IPS DF 6.9 (cell line): ENCODE measurements around the gene C3orf52.
"Not testable (repeated sequence)": the region's sequence is repeated elsewhere in the genome, so short reads cannot be mapped to it uniquely, and the experiment has no call there.

Source experiments
- DNase-seq: peaks from one replicate; pipeline ENCODE4 v3.0.0-alpha.2; 2013; ENCODE audit warnings: low read depth, low spot score
- H3K27ac ChIP-seq: one replicate; pipeline ENCODE4 v1.5.1; 2013; ENCODE audit warnings: low read length, control low read depth
- H3K27me3 ChIP-seq: 2 replicates; pipeline ENCODE4 v1.6.1; 2013; ENCODE audit warnings: mild to moderate bottlenecking, low read length; ENCODE audit not compliant: control insufficient read depth, insufficient read depth
- H3K36me3 ChIP-seq: 2 replicates; pipeline ENCODE4 v1.6.1; 2013; ENCODE audit warnings: low read length; ENCODE audit not compliant: control insufficient read depth, insufficient read depth
- H3K4me1 ChIP-seq: 2 replicates; pipeline ENCODE4 v1.6.1; 2013; ENCODE audit warnings: low read length; ENCODE audit not compliant: control insufficient read depth, insufficient read depth
- H3K4me3 ChIP-seq: 2 replicates; pipeline ENCODE4 v1.5.1; 2013; ENCODE audit warnings: mild to moderate bottlenecking, low read length
- H3K9me3 ChIP-seq: 2 replicates; pipeline ENCODE4 v1.6.1; 2013; ENCODE audit warnings: low read length, inconsistent platforms; ENCODE audit not compliant: control insufficient read depth, insufficient read depth
- WGBS: extraction: QIAGEN DNeasy Blood & Tissue Kit; methylation state at CpG from one replicate; pipeline ENCODE4 v1.1.7; 2013; ENCODE audit warnings: mixed read lengths, missing lambda C conversion rate; ENCODE audit not compliant: insufficient read length, insufficient coverage; 5-methylcytosine and 5-hydroxymethylcytosine counted together

The C3orf52 gene

DNA sequence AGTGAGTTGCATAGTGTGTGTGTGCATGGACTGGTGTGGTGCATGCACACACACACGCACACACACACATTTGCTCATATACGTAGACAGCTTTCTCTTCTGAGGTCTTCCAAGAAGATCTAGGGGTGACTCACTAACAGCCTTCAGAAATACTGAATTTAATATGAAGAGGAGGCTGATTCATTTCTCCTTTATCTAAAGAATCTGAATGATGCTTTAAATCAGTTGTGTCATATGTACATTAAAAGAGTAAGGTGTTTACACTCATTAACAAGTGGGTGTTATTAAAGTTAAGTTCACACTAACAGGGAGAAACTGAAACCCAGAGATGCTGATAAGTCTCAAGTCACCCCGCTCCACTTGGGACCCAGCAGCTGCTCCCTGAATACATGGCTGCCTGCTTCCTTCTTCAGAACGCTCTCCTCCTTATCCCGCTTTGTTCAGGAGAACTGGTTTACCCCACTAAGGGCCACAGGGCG lies 29.7 kb upstream of the C3orf52 start:
- WGBS = no CpG with 5 or more reads among the region's 6 CpGs
- Histone ChIP-seq H3K36me3 (no peaks in the 10 kb centered on the region), H3K4me3 (no peak overlapping the region), H3K27ac (no peak overlapping the region), H3K4me1 (no peaks in the 10 kb centered on the region), H3K27me3 (no peaks in the 10 kb centered on the region), H3K9me3 (no peaks in the 10 kb centered on the region)
- DNase-seq = no peak

GRCh38 chr3:112059497-112059896 lies 26.7 kb upstream of the C3orf52 start:
- DNase-seq = no peak
- H3K9me3 ChIP-seq = no peaks in the 10 kb centered on the region
- no CpG with 5 or more reads among the region's 1 CpG for WGBS
- H3K27me3 ChIP-seq = no peaks in the 10 kb centered on the region
- H3K4me1 ChIP-seq = no peaks in the 10 kb centered on the region
- no peak overlapping the region for H3K27ac ChIP-seq
- no peaks in the 10 kb centered on the region for H3K36me3 ChIP-seq
- no peak overlapping the region for H3K4me3 ChIP-seq

DNA sequence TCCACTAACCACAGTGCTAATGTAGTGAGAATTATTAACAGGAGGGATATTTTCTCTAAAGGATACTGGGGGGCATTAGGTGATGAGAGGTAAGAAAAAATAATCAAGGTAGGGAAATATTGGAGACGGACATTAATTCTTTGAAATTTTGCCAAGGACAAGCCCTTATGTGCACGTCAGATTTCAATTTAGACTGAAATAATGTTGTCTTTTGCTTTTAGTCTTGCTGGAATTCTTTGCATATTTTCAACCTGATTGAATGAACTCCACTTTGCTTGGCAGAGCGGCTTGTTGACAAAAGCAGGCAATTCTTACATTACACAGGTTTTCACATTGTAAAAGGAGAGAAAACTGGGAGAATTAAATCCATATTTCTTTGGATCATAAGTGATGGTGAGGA lies 25.0 kb upstream of the C3orf52 start:
- Histone ChIP-seq H3K4me3 (no peak overlapping the region), H3K36me3 (no peaks in the 10 kb centered on the region), H3K27me3 (no peaks in the 10 kb centered on the region), H3K4me1 (no peaks in the 10 kb centered on the region), H3K27ac (no peak overlapping the region), H3K9me3 (no peaks in the 10 kb centered on the region)
- no peak for DNase-seq
- WGBS = 100% methylated on average over 1 of the region's 3 CpGs

GRCh38 chr3:112072387-112073060 lies 13.7 kb upstream of the C3orf52 start:
- not testable (repeated sequence) for H3K4me3 ChIP-seq, H3K27me3 ChIP-seq, H3K9me3 ChIP-seq, DNase-seq, H3K27ac ChIP-seq, H3K36me3 ChIP-seq, H3K4me1 ChIP-seq
- no CpG with 5 or more reads among the region's 8 CpGs for WGBS

- WGBS = no CpG with 5 or more reads among the region's 2 CpGs
- Histone ChIP-seq H3K27ac (no peak overlapping the region), H3K9me3 (no peaks in the 10 kb centered on the region), H3K36me3 (no peaks in the 10 kb centered on the region), H3K4me3 (no peak overlapping the region), H3K4me1 (no peaks in the 10 kb centered on the region), H3K27me3 (no peaks in the 10 kb centered on the region)
- DNase-seq = no peak
Measured at GRCh38 chr3:112074006-112074405, 12.2 kb upstream of the C3orf52 start.

- H3K27me3 ChIP-seq = no peaks in the 10 kb centered on the region
- no peaks in the 10 kb centered on the region for H3K36me3 ChIP-seq
- WGBS = no CpG with 5 or more reads among the region's 6 CpGs
- H3K27ac ChIP-seq = no peak overlapping the region
- no peak for DNase-seq
- H3K4me1 ChIP-seq = no peaks in the 10 kb centered on the region
- H3K9me3 ChIP-seq = no peaks in the 10 kb centered on the region
- H3K4me3 ChIP-seq = no peak overlapping the region
Measured at GRCh38 chr3:112074616-112075497, 11.3 kb upstream of the C3orf52 start.

- no peak overlapping the region for H3K4me3 ChIP-seq
- H3K27me3 ChIP-seq = no peaks in the 10 kb centered on the region
- H3K9me3 ChIP-seq = no peaks in the 10 kb centered on the region
- no peaks in the 10 kb centered on the region for H3K36me3 ChIP-seq
- no CpG with 5 or more reads among the region's 10 CpGs for WGBS
- no peak for DNase-seq
- no peaks in the 10 kb centered on the region for H3K4me1 ChIP-seq
- H3K27ac ChIP-seq = no peak overlapping the region
Measured at GRCh38 chr3:112078125-112079083, 7.8 kb upstream of the C3orf52 start.

DNA sequence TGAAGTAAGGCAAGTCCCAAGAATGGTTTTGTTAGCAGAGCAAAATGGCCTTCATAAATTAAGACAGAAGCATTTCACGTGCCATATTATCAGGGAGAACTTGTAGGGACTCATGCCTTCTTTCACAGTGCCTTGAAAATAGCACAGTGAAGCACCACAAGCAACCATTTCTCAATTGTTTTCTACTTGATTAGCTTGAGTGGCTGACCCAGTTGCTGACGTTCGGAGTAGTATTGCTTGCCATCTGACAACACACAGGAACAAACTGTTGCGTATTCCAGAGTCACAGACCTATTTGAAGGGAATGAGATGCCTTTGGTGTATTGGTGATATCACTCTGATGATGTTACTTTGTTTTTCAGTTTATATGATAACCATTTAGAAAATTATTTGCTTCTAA lies 3.0 kb upstream of the C3orf52 start:
- no peaks in the 10 kb centered on the region for H3K36me3 ChIP-seq
- H3K27ac ChIP-seq = no peak overlapping the region
- no peak for DNase-seq
- H3K4me1 ChIP-seq = no peaks in the 10 kb centered on the region
- H3K4me3 ChIP-seq = no peak overlapping the region
- H3K27me3 ChIP-seq = no peaks in the 10 kb centered on the region
- no peaks in the 10 kb centered on the region for H3K9me3 ChIP-seq
- WGBS = no CpG with 5 or more reads among the region's 4 CpGs

- no peak overlapping the region for H3K27ac ChIP-seq
- no peaks in the 10 kb centered on the region for H3K36me3 ChIP-seq
- no peaks in the 10 kb centered on the region for H3K27me3 ChIP-seq
- WGBS = no CpG with 5 or more reads among the region's 7 CpGs
- H3K4me3 ChIP-seq = no peak overlapping the region
- DNase-seq = no peak
- no peaks in the 10 kb centered on the region for H3K4me1 ChIP-seq
- H3K9me3 ChIP-seq = no peaks in the 10 kb centered on the region
Measured at GRCh38 chr3:112084980-112085705, 1.0 kb upstream of the C3orf52 start.
